GM12865 (cell line): ENCODE data around the gene DGKI.
A peak's percentile ranks its signal among the peaks of the same experiment; 100 is the strongest.

ENCODE experiments used
- DNase-seq: peaks from one replicate; pipeline ENCODE4 v3.0.0; 2010; ENCODE audit warnings: low read depth
- H3K4me3 ChIP-seq: 2 replicates; pipeline ENCODE4 v1.5.1; 2011; ENCODE audit warnings: mild to moderate bottlenecking, low read depth, low read length, control low read depth
- TF ChIP-seq, protein P1 (sequence below): IDR thresholded peaks from 2 replicates; pipeline ENCODE4 v1.5.1; 2011; ENCODE audit warnings: low read length, control low read depth, low read depth, inconsistent platforms; ENCODE audit not compliant: insufficient read depth; ENCODE audit errors: missing control alignments

The DGKI gene

GRCh38 chr7:137747359-137748031, 99.3 kb downstream of the DGKI start:
- TF ChIP-seq, protein P1, sequence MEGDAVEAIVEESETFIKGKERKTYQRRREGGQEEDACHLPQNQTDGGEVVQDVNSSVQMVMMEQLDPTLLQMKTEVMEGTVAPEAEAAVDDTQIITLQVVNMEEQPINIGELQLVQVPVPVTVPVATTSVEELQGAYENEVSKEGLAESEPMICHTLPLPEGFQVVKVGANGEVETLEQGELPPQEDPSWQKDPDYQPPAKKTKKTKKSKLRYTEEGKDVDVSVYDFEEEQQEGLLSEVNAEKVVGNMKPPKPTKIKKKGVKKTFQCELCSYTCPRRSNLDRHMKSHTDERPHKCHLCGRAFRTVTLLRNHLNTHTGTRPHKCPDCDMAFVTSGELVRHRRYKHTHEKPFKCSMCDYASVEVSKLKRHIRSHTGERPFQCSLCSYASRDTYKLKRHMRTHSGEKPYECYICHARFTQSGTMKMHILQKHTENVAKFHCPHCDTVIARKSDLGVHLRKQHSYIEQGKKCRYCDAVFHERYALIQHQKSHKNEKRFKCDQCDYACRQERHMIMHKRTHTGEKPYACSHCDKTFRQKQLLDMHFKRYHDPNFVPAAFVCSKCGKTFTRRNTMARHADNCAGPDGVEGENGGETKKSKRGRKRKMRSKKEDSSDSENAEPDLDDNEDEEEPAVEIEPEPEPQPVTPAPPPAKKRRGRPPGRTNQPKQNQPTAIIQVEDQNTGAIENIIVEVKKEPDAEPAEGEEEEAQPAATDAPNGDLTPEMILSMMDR, result no peak
- DNase-seq, result no peak
- H3K4me3 ChIP-seq, result no peak overlapping the region

DNA sequence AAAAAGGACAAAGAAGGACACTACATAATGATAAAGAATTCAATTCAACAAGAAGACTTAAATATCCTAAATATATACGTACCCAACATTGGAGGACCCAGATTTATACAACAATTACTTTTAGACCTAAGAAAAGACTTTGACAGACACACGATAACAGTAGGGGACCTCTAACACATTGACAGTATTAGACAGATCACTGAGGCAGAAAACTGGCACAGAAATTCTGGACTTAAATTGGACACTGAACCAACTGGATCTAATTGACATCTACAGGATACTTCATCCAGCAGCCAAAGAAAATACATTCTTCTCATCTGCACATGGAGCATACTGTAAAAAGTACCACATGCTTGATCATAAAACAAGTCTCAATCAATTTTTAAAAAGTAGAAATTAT, 103.8 kb downstream of the DGKI start:
- TF ChIP-seq, protein P1, result no peak
- H3K4me3 ChIP-seq, result no peak overlapping the region
- no peak for DNase-seq

- TF ChIP-seq, protein P1, result no peak
- no peak overlapping the region for H3K4me3 ChIP-seq
- no peak for DNase-seq
Observed at GRCh38 chr7:137742051-137742450, 104.7 kb downstream of the DGKI start.

DNA sequence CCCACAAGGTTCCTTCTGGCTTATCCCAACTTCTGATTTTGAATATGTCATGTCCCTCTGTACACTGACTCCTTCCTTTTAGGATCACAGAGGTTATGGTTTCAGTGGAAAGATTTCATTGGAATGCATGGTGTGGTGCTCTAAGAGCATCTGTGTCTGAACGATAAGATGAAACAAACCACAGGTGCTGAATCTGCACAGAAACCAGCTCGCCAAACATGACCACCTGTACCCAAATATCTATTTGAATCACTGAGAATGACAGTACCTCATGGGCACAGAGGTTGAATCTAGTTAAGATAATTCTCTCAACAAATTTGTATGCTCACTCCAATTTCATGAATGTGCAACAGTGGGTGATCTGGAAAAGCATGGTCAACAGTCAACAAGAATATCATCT, 105.3 kb downstream of the DGKI start:
- TF ChIP-seq, protein P1, result no peak

GRCh38 chr7:137734221-137734620, 112.6 kb downstream of the DGKI start:
- TF ChIP-seq, protein P1, result no peak
- no peak overlapping the region for H3K4me3 ChIP-seq
- DNase-seq, result no peak

More for the DNA sequence above, 105.3 kb downstream of the DGKI start:
- peak; percentile 5 for DNase-seq
- H3K4me3 ChIP-seq, result no peak overlapping the region

- TF ChIP-seq, protein P1, result no peak
- no peak for DNase-seq
- H3K4me3 ChIP-seq, result no peak overlapping the region
Observed at GRCh38 chr7:137732168-137732567, 114.6 kb downstream of the DGKI start.

DNA sequence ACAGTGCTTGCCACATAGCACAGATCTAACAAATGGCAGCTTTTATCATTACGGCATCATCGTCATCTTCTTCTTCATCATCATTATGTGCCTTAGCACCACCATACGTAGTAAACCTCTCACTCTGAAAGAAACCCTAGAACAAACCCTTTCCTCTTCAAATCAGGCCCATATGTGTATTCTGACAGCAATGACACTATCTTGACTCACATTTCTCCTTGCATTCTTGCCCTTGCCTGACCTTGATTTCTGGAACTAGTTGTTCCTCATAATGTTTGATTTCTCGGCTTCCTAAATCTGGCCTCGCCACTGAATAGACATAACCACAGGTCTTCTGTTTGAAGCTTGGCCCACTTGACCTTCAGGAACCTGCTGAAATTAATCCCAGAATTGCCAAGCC, 115.3 kb downstream of the DGKI start:
- H3K4me3 ChIP-seq, result no peak overlapping the region
- DNase-seq, result no peak
- TF ChIP-seq, protein P1, result no peak
